Aorta (tissue), 5 donors: ENCODE results near the gene NFIA. TPM values are rescaled to one million over a fixed set of nuclear protein-coding genes. Genes with fewer than 3 reads are reported as not detected.
A peak's percentile ranks its signal among the peaks of the same experiment; 100 is the strongest.

Source experiments
- ATAC-seq: fragments of 200-7000 bp; cut with Tn5 transposase; one replicate; pipeline ENCODE4 v1.9.1; 2022; ENCODE audit warnings: moderate library complexity; ENCODE audit not compliant: low FRiP score
- DNase-seq, 2 donors: peaks; one replicate each; pipeline ENCODE4 v3.0.0-alpha.2; 2020
- H3K27ac ChIP-seq, 2 donors: one replicate each; pipeline ENCODE4 v1.5.1; 2013; ENCODE audit warnings: low read length in 2 of 2, mild to moderate bottlenecking in 2 of 2, moderate library complexity in 2 of 2, control low read depth in 1 of 2, inconsistent platforms in 1 of 2, low read depth in 1 of 2
- H3K27me3 ChIP-seq, 2 donors: one replicate each; pipeline ENCODE4 v1.6.1; 2013; ENCODE audit warnings: control low read depth in 1 of 2, low read length in 1 of 2, mild to moderate bottlenecking in 1 of 2, moderate library complexity in 1 of 2; ENCODE audit not compliant: insufficient read depth in 2 of 2, control insufficient read depth in 1 of 2
- H3K36me3 ChIP-seq, 2 donors: one replicate each; pipeline ENCODE4 v1.6.1; 2013; ENCODE audit warnings: control low read depth in 1 of 2, low read length in 1 of 2, mild to moderate bottlenecking in 1 of 2; ENCODE audit not compliant: insufficient read depth in 2 of 2, control insufficient read depth in 1 of 2
- H3K4me1 ChIP-seq, 2 donors: one replicate each; pipeline ENCODE4 v1.6.1; 2013; ENCODE audit warnings: low read length in 2 of 2, control low read depth in 1 of 2, mild to moderate bottlenecking in 1 of 2, moderate library complexity in 1 of 2; ENCODE audit not compliant: insufficient read depth in 2 of 2, control insufficient read depth in 1 of 2
- H3K4me3 ChIP-seq, 2 donors: one replicate each; pipeline ENCODE4 v1.5.1; 2013; ENCODE audit warnings: low read length in 2 of 2, control low read depth in 1 of 2, mild to moderate bottlenecking in 1 of 2
- H3K9me3 ChIP-seq: one replicate; pipeline ENCODE4 v1.6.1; 2013; ENCODE audit warnings: mild to moderate bottlenecking, low read length; ENCODE audit not compliant: control insufficient read depth
- WGBS, 2 donors: extraction: QIAGEN DNeasy Blood & Tissue Kit; methylation state at CpG; one replicate each; pipeline ENCODE4 v1.1.7; 2013; 5-methylcytosine and 5-hydroxymethylcytosine counted together
- intact Hi-C, 2 donors: fragments of 100-400 bp; cut with DNase I; formaldehyde crosslinking; loops; one replicate each; pipeline versions ENCODE4 v1.14.2 to v1.15.0; 2022
- polyA plus RNA-seq, 2 donors: library from polyadenylated mRNA; stranded (reverse); fragments of 200-250 nt; gene quantifications; one replicate each; pipeline ENCODE4 v1.2.3, GENCODE V29; 2013
- total RNA-seq, 2 donors: library from RNA; stranded (reverse); fragmentation: NEBNext Ultra II Directional; extraction: Animal tissue kit (Norgen Biotek cat#: 25700); gene quantifications; one replicate each; pipeline ENCODE4 v1.2.1, GENCODE V29; 2021
- donor health status: healthy with polysubstance abuse.
- donor health status: Bipolar disorder and iron deficiency.
- donor health status: DM: no; HTN: no; CAD: no.
- donor health status: DM: no; HTN: no; CAD: no.
- donor health status: DM: yes; HTN: yes; CAD: no.

The NFIA gene
- total and polyA plus RNA-seq, 4 donors, result 15.3 to 221 (median 82.4) TPM

DNA sequence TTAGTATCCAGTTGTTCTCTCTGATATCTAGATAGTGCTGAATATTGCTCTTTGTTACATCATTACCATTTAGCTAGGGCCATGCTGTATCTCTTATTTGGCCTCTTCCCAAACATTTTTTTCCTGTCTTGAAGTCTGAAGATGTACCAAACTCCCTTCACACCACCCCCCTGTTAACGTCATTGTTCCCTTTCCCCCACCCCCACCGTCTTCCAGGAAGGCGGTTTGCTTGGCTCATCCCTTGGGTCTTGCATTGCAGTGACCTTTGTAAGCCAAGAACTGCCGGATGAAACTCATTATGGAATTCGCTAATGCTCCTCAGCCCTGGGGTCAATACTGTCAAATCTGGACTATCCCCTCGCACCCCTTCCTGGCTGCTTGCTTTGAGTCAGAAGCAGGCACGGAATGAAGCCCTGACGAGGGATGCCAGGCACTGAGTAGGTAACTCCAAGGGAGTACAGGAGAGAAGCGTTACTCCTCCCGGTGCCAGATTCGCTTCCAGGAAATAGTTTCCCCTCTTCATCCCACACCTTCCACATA, 359.4 kb downstream of the NFIA start:
- ATAC-seq (no peak), DNase-seq (no peak)
- Histone ChIP-seq H3K4me1 (peaks cover 5 to 13% of the 10 kb centered on the region in 2 donors), H3K4me3 (no peak overlapping the region), H3K36me3 (no peaks in the 10 kb centered on the region), H3K27me3 (no peaks in the 10 kb centered on the region), H3K27ac (no peak overlapping the region), H3K9me3 (no peaks in the 10 kb centered on the region)
- WGBS, 2 donors, result 82 to 85% methylated on average over 11 of the region's 11 CpGs
- intact Hi-C loops, result loop anchor here in 1 of 2 donors (10.0 kb wide), 1 partner anchor 267 kb away; no protein-coding TSS in a partner anchor

DNA sequence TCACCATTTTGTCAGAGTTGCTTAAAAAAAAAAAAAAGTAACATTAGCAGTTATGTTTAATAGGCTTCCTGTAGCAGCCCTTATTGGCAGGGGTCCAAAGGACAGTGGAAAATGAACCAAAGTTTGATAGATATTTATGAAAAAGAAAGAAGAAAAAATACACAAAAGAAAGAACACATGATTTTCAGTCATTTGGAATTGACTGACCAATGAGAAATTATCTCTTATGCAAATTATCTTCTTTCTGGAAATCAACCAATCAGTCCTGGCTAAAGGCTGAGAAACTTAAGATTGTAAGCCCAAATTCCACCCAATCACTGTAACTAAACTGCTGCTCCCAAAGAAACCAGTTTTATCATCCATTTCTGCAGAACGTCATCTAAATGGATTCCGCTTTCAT, 360.2 kb downstream of the NFIA start:
- H3K4me1 ChIP-seq, result peaks cover 2 to 9% of the 10 kb centered on the region in 2 donors
- H3K4me3 ChIP-seq, result no peak overlapping the region
- 86 to 88% methylated on average over 2 of the region's 2 CpGs for whole genome bisulfite sequencing, 2 donors
- no peak overlapping the region for H3K27ac ChIP-seq
- no peak for DNase-seq
- intact Hi-C loops, result loop anchor here in 1 of 2 donors (10.0 kb wide), 1 partner anchor 268 kb away; no protein-coding TSS in a partner anchor
- no peaks in the 10 kb centered on the region for H3K9me3 ChIP-seq
- ATAC-seq, result no peak
- H3K27me3 ChIP-seq, result no peaks in the 10 kb centered on the region
- no peaks in the 10 kb centered on the region for H3K36me3 ChIP-seq

DNA sequence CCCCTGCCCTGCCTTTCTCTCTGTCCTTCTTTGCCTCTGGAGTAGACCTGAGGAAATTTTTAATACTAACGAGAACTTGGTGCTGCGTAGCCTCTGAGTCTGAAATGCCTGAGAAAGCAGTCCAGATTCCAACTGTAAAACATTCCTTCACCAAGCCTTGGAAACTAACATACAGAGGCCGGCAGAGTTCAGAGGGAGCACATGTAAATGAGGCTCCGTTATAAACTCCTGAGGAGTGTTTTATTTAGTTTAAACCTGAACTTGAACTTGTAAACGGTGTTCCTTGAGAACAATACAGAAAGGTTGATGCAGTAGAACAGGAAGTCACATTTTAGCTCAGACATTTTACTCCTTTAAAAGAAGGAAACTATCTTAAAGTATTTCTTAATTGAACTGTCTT, 361.9 kb downstream of the NFIA start:
- Histone ChIP-seq H3K4me3 (no peak overlapping the region), H3K27ac (peak overlapping the region; percentile 17 to 57), H3K9me3 (no peaks in the 10 kb centered on the region), H3K36me3 (no peaks in the 10 kb centered on the region), H3K4me1 (peaks cover 3 to 6% of the 10 kb centered on the region in 2 donors), H3K27me3 (no peaks in the 10 kb centered on the region)
- no peak for DNase-seq
- ATAC-seq, result no peak
- WGBS, 2 donors, result 5 to 12% methylated on average over 5 of the region's 5 CpGs
- intact Hi-C loops, result loop anchor here in 1 of 2 donors (10.0 kb wide), 1 partner anchor 269 kb away; no protein-coding TSS in a partner anchor

DNA sequence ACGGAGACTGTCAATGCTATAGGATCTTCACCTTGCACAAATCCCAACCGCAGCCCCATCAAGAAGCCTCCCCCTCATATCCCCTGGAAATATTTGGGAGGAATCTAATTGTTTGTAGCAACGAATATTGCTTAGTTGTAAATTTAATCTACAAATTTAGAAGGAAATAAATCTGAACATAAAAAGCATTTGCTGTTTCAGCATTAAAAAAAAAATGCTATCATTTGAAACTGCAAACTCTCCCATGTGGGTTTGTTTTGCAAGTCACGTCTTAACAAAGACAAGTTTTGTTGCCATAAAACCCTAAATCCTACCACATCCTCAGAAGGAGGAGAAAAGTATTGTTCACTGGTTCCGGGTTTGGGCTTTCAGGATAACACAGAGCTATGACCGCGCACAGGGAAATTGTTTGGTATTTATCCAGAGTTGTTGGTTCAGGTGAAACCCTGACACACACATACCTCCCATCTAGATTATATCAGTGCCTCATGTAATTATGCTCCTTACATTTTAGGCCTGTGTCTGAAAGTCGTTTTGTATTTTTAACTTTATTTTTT, 363.0 kb downstream of the NFIA start:
- Histone ChIP-seq H3K36me3 (no peaks in the 10 kb centered on the region), H3K4me1 (peaks cover 3 to 8% of the 10 kb centered on the region in 2 donors), H3K9me3 (no peaks in the 10 kb centered on the region), H3K4me3 (no peak overlapping the region), H3K27me3 (no peaks in the 10 kb centered on the region), H3K27ac (no peak overlapping the region)
- 86 to 91% methylated on average over 8 of the region's 8 CpGs for WGBS, 2 donors
- intact Hi-C loops, result loop anchor here in 1 of 2 donors (10.0 kb wide), 1 partner anchor 271 kb away; no protein-coding TSS in a partner anchor
- DNase-seq (no peak), ATAC-seq (no peak)

DNA sequence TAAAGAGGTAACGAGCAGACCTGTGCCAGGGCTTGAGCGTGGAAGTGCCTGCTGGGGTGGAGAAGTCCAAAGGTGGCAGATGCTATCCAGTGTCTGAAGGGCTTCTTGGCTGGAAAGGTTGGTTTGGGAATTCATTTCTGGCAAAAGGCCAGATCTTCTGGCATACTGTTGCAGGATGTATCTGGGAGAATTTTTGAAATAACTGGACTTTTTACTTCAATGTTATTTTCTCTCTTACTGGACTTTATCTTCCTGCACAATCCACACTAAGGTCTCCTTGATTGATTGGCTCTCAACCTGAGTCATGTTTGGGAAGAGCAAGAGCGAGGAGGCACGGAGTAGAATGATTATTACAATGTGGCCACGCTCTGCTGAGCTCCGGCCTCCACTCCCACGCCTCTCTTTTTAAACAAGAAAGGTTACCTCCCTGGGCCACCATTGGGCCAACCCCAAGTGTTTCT, 364.2 kb downstream of the NFIA start:
- Histone ChIP-seq H3K9me3 (no peaks in the 10 kb centered on the region), H3K27me3 (no peaks in the 10 kb centered on the region), H3K4me1 (peaks cover 3 to 13% of the 10 kb centered on the region in 2 donors), H3K27ac (peak overlapping the region in 1 of 2 donors; percentile 4), H3K4me3 (no peak overlapping the region), H3K36me3 (no peaks in the 10 kb centered on the region)
- ATAC-seq, result no peak
- no peak for DNase-seq
- intact Hi-C loops, result loop anchor here in 1 of 2 donors (10.0 kb wide), 1 partner anchor 272 kb away; no protein-coding TSS in a partner anchor
- WGBS, 2 donors, result 95 to 96% methylated on average over 7 of the region's 7 CpGs

DNA sequence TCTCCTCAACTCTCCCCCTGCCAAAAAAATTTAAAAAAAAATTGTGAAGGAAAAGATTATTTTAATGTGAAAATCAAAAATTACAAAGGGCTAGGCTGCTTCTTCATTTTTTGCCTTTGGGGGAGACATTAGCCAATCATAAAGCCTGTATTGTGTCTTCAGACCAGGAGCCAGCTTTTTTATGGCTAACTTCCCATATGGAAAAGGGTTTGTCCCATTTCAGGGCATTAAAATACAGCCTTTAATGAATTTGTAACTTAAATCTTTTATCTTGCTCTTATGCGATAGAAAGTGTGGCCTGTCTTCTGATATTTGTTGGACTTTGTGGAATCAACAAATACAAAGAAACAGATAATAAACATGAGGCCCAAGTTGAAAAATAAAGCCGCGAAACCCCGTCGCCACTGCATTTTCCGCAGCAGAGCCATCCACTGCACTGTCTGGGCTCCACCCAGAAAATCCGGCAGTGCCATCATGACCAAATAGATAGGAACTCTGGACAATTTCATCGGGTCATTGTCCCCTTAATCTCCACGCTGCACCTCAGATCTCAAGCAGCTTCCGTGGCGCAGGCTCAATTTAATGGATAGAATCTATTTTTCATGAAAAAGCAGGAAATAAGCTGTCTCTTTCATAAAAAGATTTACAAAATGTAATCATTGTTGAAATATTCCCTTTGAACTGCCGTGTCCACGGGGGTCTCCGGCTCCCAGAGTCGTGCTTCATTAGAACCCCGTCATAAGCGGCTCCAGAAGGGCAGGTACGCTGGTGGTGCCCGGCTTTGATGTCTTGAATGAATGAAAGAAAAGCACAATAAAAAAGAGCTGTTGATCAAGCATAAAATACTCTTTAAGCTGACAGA, 365.0 kb downstream of the NFIA start:
- Histone ChIP-seq H3K4me1 (peaks cover 3 to 13% of the 10 kb centered on the region in 2 donors), H3K36me3 (no peaks in the 10 kb centered on the region), H3K27ac (peak overlapping the region; percentile 4 to 41), H3K9me3 (no peaks in the 10 kb centered on the region), H3K4me3 (no peak overlapping the region), H3K27me3 (no peaks in the 10 kb centered on the region)
- intact Hi-C loops, result loop anchor here in 1 of 2 donors (10.0 kb wide), 1 partner anchor 273 kb away; no protein-coding TSS in a partner anchor
- WGBS, 2 donors, result 93 to 95% methylated on average over 19 of the region's 19 CpGs
- ATAC-seq (no peak), DNase-seq (no peak)

DNA sequence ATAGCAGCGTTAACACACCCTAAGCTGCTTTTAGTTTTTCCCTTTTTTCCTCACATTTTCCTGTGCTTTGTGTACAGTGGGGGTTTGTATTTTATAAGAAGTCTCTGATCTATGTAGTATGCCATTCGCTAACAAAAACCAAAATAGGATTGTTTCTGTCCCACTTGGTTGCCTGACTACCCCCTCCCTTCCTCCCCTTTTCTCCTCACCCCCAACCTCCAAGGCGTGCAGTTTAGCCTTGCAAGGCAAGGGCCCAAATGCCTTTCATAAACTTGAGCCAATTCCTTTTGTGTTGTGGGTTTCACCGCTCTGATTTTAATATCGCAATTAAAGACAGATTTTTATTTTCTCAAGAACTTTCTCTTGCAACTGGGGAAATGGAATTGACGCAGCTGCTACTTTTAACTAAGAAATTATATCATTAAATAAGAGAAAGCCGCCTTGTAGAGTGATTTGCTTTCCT, 365.6 kb downstream of the NFIA start:
- Histone ChIP-seq H3K4me1 (peaks cover 3 to 13% of the 10 kb centered on the region in 2 donors), H3K9me3 (no peaks in the 10 kb centered on the region), H3K36me3 (no peaks in the 10 kb centered on the region), H3K27me3 (no peaks in the 10 kb centered on the region), H3K4me3 (no peak overlapping the region), H3K27ac (peak overlapping the region in 1 of 2 donors; percentile 99)
- intact Hi-C loops, result loop anchor here in 1 of 2 donors (10.0 kb wide), 1 partner anchor 273 kb away; no protein-coding TSS in a partner anchor
- ATAC-seq (no peak), DNase-seq (no peak)
- WGBS, 2 donors, result 90 to 93% methylated on average over 7 of the region's 7 CpGs

DNA sequence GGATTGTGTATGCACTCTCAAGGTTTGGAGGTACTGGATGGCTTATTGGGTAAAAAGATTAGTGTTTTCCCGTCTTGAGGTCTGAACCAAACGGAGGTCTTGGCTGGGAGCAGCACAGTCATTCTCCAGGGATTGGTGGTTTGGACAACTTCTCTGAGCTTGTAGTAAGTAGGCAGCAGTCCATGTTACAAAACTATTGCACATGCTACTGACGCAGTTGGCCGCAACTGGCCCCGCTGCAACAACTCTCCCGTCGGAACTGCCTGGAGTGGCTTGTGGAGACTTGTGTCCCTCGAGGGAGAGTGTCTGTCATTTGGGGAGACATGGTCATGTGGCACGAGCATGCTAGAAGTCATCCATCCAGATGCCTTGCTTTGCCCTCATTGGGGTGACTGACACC, 366.6 kb downstream of the NFIA start:
- Histone ChIP-seq H3K4me1 (peaks cover 3 to 13% of the 10 kb centered on the region in 2 donors), H3K9me3 (no peaks in the 10 kb centered on the region), H3K36me3 (no peaks in the 10 kb centered on the region), H3K27me3 (no peaks in the 10 kb centered on the region), H3K27ac (peak overlapping the region; percentile 96 to 99), H3K4me3 (peak overlapping the region in 1 of 2 donors; percentile 6)
- intact Hi-C loops, result loop anchor here in 1 of 2 donors (10.0 kb wide), 1 partner anchor 274 kb away; no protein-coding TSS in a partner anchor
- WGBS, 2 donors, result 2 to 6% methylated on average over 9 of the region's 9 CpGs
- ATAC-seq, result peak; percentile 78
- peak; percentile 86 to 90 for DNase-seq
